HepG2 (cell line): ENCODE measurements around the gene GLI3.

Source experiments
- CBFB ChIP-seq: sonication (generic); formaldehyde crosslinking; IDR thresholded peaks from 2 replicates; pipeline ENCODE4 v1.4.0; 2020; ENCODE audit warnings: missing genetic modification reagents
- EZH2 ChIP-seq: conservative IDR thresholded peaks from 2 replicates; pipeline ENCODE4 v1.6.1; 2012; ENCODE audit warnings: mild to moderate bottlenecking, low read depth, low read length, moderate library complexity
- HES4 ChIP-seq: sonication (generic); formaldehyde crosslinking; IDR thresholded peaks from 2 replicates; pipeline ENCODE4 v1.9.0; 2021; ENCODE audit warnings: mild to moderate bottlenecking, missing genetic modification reagents, borderline replicate concordance
- SP1 ChIP-seq, 2 experiments: fragments of 450-650 bp in 1 of 2; sonication (generic) in 1 of 2; formaldehyde crosslinking in 1 of 2; IDR thresholded peaks; 2 replicates each; pipeline versions ENCODE4 v1.4.0 to v1.6.1; 2016 to 2020; ENCODE audit warnings: missing genetic modification reagents in 1 of 2
- ZNF282 ChIP-seq: fragments of 450-650 bp; IDR thresholded peaks from 2 replicates; pipeline ENCODE4 v1.6.1; 2018; ENCODE audit not compliant: partially characterized antibody
- ZNF597 ChIP-seq: sonication (generic); formaldehyde crosslinking; IDR thresholded peaks from 2 replicates; pipeline ENCODE4 v1.5.0; 2020; ENCODE audit warnings: missing genetic modification reagents

DNA sequence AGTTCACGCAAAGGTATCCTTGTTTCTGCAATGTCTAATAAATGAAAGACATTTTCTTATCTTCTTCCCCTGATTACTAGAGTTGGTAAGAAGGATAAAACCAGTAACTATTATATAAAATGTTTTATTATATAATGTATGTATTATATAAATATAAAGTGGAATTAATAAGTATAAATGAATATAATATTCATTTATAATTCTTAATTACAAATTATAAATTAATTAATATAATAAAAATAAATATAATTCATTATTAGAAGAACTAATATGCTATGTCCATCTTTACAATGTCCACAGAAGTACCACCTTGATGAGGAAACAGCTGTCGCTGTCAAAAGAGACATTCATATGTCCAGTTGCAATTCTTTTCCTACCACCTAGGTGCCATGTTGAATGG, 177.7 kb downstream of the GLI3 start:
- TF ChIP-seq ZNF597 (CRISPR knock-in tag) (no peak), ZNF282 (no peak), EZH2 (no peak), HES4 (CRISPR knock-in tag) (no peak), SP1 (IDR thresholded peaks at IDR 0.05) (no peak), SP1 (CRISPR knock-in tag; IDR thresholded peaks at IDR 0.05) (no peak), CBFB (CRISPR knock-in tag) (no peak)
